GM18909 (cell line): ENCODE measurements around the gene SIK2.

Source experiments
- ATAC-seq: cut with Tn5 transposase; IDR thresholded peaks from one replicate; pipeline ENCODE4 v1.9.1; 2021; ENCODE audit warnings: mild to moderate bottlenecking; ENCODE audit not compliant: unreplicated experiment, poor library complexity

The SIK2 gene

GRCh38 chr11:111724615-111725129, 122.4 kb downstream of the SIK2 start:
- ATAC-seq = no peak

- ATAC-seq = no peak
Observed at GRCh38 chr11:111725621-111726020, 123.4 kb downstream of the SIK2 start.

GRCh38 chr11:111726301-111726713, 124.1 kb downstream of the SIK2 start:
- no peak for ATAC-seq

- ATAC-seq = no peak
Observed at GRCh38 chr11:111727431-111727830, 125.2 kb downstream of the SIK2 start.

- ATAC-seq = no peak
Observed at GRCh38 chr11:111729071-111729830, 127.0 kb downstream of the SIK2 start.

- ATAC-seq = no peak
Observed at GRCh38 chr11:111729831-111730311, 127.6 kb downstream of the SIK2 start.

- no peak for ATAC-seq
Observed at GRCh38 chr11:111730871-111731591, 128.8 kb downstream of the SIK2 start.

GRCh38 chr11:111731821-111732220, 129.6 kb downstream of the SIK2 start:
- no peak for ATAC-seq

- ATAC-seq = no peak
Observed at GRCh38 chr11:111733016-111733415, 130.8 kb downstream of the SIK2 start.

GRCh38 chr11:111733611-111734088, 131.4 kb downstream of the SIK2 start:
- ATAC-seq = no peak

GRCh38 chr11:111734101-111734953, 132.1 kb downstream of the SIK2 start:
- no peak for ATAC-seq

- ATAC-seq = no peak
Observed at GRCh38 chr11:111734954-111735261, 132.7 kb downstream of the SIK2 start.

GRCh38 chr11:111735262-111736116, 133.2 kb downstream of the SIK2 start:
- no peak for ATAC-seq

- no peak for ATAC-seq
Observed at GRCh38 chr11:111736181-111736590, 133.9 kb downstream of the SIK2 start.

GRCh38 chr11:111736621-111737443, 134.6 kb downstream of the SIK2 start:
- no peak for ATAC-seq

- ATAC-seq = no peak
Observed at GRCh38 chr11:111737444-111738210, 135.4 kb downstream of the SIK2 start.

- no peak for ATAC-seq
Observed at GRCh38 chr11:111739299-111739698, 137.1 kb downstream of the SIK2 start.

GRCh38 chr11:111741751-111742150, 139.5 kb downstream of the SIK2 start:
- no peak for ATAC-seq
